ENCODE measurements around the gene OR52A1. TPM values are rescaled to one million over a fixed set of nuclear protein-coding genes. Genes with fewer than 3 reads are reported as not detected.

OR52A1 gene
- total RNA-seq, 2 experiments from 2014 or later, result not detected

GRCh38 chr11:5103066-5103465 lies 51.5 kb downstream of the OR52A1 start:
- ChIA-PET CTCF (no interaction called here), POLR2A (no interaction called here)
- intact Hi-C loops (cut with DNase I, micrococcal nuclease), result no loop called here
- Histone ChIP-seq H3K4me3 (ENCODE audit: low read length) (no peak overlapping the region), H3K36me3 (ENCODE audit: insufficient read depth, low read length) (no peaks in the 10 kb centered on the region), H3K4me1 (ENCODE audit: insufficient read depth, low read length) (no peaks in the 10 kb centered on the region), H3K27ac (ENCODE audit: low read depth in 1 of 2, low read length in 2 of 2) (no peak overlapping the region), H3K9me3 (ENCODE audit: control insufficient read depth in 1 of 2, insufficient read depth in 1 of 2, low read length in 2 of 2) (no peaks in the 10 kb centered on the region), H3K27me3 (ENCODE audit: control insufficient read depth in 1 of 2, insufficient read depth in 2 of 2, low read length in 2 of 2) (peaks cover 0 to 4% of the 10 kb centered on the region in 2 experiments)
- H3K27ac Mint-ChIP-seq, result no peak overlapping the region
- H3K4me3 Mint-ChIP-seq, result no peak overlapping the region
- no peaks in the 10 kb centered on the region for H3K36me3 Mint-ChIP-seq (ENCODE audit: low read depth)
- TF ChIP-seq CTCF (IDR thresholded peaks at IDR 0.05), result no peak
- no peaks in the 10 kb centered on the region for H3K9me3 Mint-ChIP-seq
- ATAC-seq (ENCODE audit: poor library complexity) (no peak), DNase-seq (no peak)
- no peaks in the 10 kb centered on the region for H3K4me1 Mint-ChIP-seq (ENCODE audit: low read depth)
- H3K27me3 Mint-ChIP-seq, result peaks cover 10% of the 10 kb centered on the region

- H3K4me3 Mint-ChIP-seq, result no peak overlapping the region
- TF ChIP-seq CTCF (IDR thresholded peaks at IDR 0.05), result no peak
- H3K27me3 Mint-ChIP-seq, result peaks cover 10% of the 10 kb centered on the region
- Histone ChIP-seq H3K36me3 (ENCODE audit: insufficient read depth, low read length) (no peaks in the 10 kb centered on the region), H3K27me3 (ENCODE audit: control insufficient read depth in 1 of 2, insufficient read depth in 2 of 2, low read length in 2 of 2) (peaks cover 0 to 4% of the 10 kb centered on the region in 2 experiments), H3K27ac (ENCODE audit: low read depth in 1 of 2, low read length in 2 of 2) (no peak overlapping the region), H3K9me3 (ENCODE audit: control insufficient read depth in 1 of 2, insufficient read depth in 1 of 2, low read length in 2 of 2) (no peaks in the 10 kb centered on the region), H3K4me3 (ENCODE audit: low read length) (no peak overlapping the region), H3K4me1 (ENCODE audit: insufficient read depth, low read length) (no peaks in the 10 kb centered on the region)
- ChIA-PET CTCF (no interaction called here), POLR2A (no interaction called here)
- intact Hi-C loops (cut with DNase I, micrococcal nuclease), result no loop called here
- DNase-seq, result no peak
- no peak for ATAC-seq (ENCODE audit: poor library complexity)
- no peaks in the 10 kb centered on the region for H3K9me3 Mint-ChIP-seq
- H3K4me1 Mint-ChIP-seq (ENCODE audit: low read depth), result no peaks in the 10 kb centered on the region
- no peaks in the 10 kb centered on the region for H3K36me3 Mint-ChIP-seq (ENCODE audit: low read depth)
- H3K27ac Mint-ChIP-seq, result no peak overlapping the region
Observed at GRCh38 chr11:5102246-5102645, 52.3 kb downstream of the OR52A1 start.

GRCh38 chr11:5096011-5096410 lies 58.5 kb downstream of the OR52A1 start:
- H3K27me3 Mint-ChIP-seq, result no peaks in the 10 kb centered on the region
- H3K4me3 Mint-ChIP-seq, result no peak overlapping the region
- no peaks in the 10 kb centered on the region for H3K4me1 Mint-ChIP-seq (ENCODE audit: low read depth)
- no peak for TF ChIP-seq CTCF (IDR thresholded peaks at IDR 0.05)
- Histone ChIP-seq H3K27ac (ENCODE audit: low read depth in 1 of 2, low read length in 2 of 2) (no peak overlapping the region), H3K27me3 (ENCODE audit: control insufficient read depth in 1 of 2, insufficient read depth in 2 of 2, low read length in 2 of 2) (no peaks in the 10 kb centered on the region), H3K36me3 (ENCODE audit: insufficient read depth, low read length) (no peaks in the 10 kb centered on the region), H3K4me3 (ENCODE audit: low read length) (no peak overlapping the region), H3K4me1 (ENCODE audit: insufficient read depth, low read length) (no peaks in the 10 kb centered on the region), H3K9me3 (ENCODE audit: control insufficient read depth in 1 of 2, insufficient read depth in 1 of 2, low read length in 2 of 2) (no peaks in the 10 kb centered on the region)
- ChIA-PET CTCF (no interaction called here), POLR2A (no interaction called here)
- ATAC-seq (ENCODE audit: poor library complexity), result no peak
- DNase-seq, result no peak
- intact Hi-C loops (cut with DNase I, micrococcal nuclease), result no loop called here
- no peak overlapping the region for H3K27ac Mint-ChIP-seq
- no peaks in the 10 kb centered on the region for H3K36me3 Mint-ChIP-seq (ENCODE audit: low read depth)
- H3K9me3 Mint-ChIP-seq, result no peaks in the 10 kb centered on the region

Other genes starting within 250 kb of the OR52A1 start
- gene OR51G2, start 235.4 kb downstream of the OR52A1 start, total RNA-seq, result not detected
- not detected for gene OR51G1, start 230.4 kb downstream of the OR52A1 start, total RNA-seq
- not detected for gene OR51A4, start 207.2 kb downstream of the OR52A1 start, total RNA-seq
- gene OR51A2, start 199.0 kb downstream of the OR52A1 start, total RNA-seq, result not detected
- not detected for gene OR51L1, start 159.9 kb downstream of the OR52A1 start, total RNA-seq
- gene OR52J3, start 108.2 kb downstream of the OR52A1 start, total RNA-seq, result not detected
- not detected for gene OR52E2, start 95.1 kb downstream of the OR52A1 start, total RNA-seq
- gene OR52E1, start 85.2 kb downstream of the OR52A1 start, total RNA-seq, result not detected
- not detected for gene OR52A5, start 16.4 kb downstream of the OR52A1 start, total RNA-seq
- not detected for gene OR51V1, start 45.9 kb upstream of the OR52A1 start, total RNA-seq
- under 1 TPM in 1 of 2 experiments, not detected in 1; 0.45 TPM for gene HBB, start 72.3 kb upstream of the OR52A1 start, total RNA-seq
- gene HBD, start 79.7 kb upstream of the OR52A1 start, total RNA-seq, result not detected
- not detected for gene HBG1, start 95.1 kb upstream of the OR52A1 start, total RNA-seq
- gene HBG2, start 100.0 kb upstream of the OR52A1 start, total RNA-seq, result not detected
- gene HBE1, start 115.2 kb upstream of the OR52A1 start, total RNA-seq, result not detected
- gene OR51B4, start 147.2 kb upstream of the OR52A1 start, total RNA-seq, result not detected
- not detected for gene OR51B2, start 169.5 kb upstream of the OR52A1 start, total RNA-seq
- gene OR51B5, start 188.8 kb upstream of the OR52A1 start, total RNA-seq, result under 1 TPM in 1 of 2 experiments, not detected in 1; 0.30 TPM
- gene OR51B6, start 196.8 kb upstream of the OR52A1 start, total RNA-seq, result not detected
- not detected for gene OR51M1, start 229.1 kb upstream of the OR52A1 start, total RNA-seq